HepG2 (cell line): ENCODE data around the gene KDM7A. TPM values are rescaled to one million over a fixed set of nuclear protein-coding genes. Genes with fewer than 3 reads are reported as not detected.

ENCODE experiments used
- AGO1 ChIP-seq: fragments of 200-400 bp; formaldehyde crosslinking; IDR thresholded peaks from 2 replicates; pipeline ENCODE4 v1.6.1; 2017; ENCODE audit warnings: mild to moderate bottlenecking, low read depth, low read length, moderate library complexity; ENCODE audit not compliant: poor library complexity, severe bottlenecking
- ATF1 ChIP-seq: IDR thresholded peaks from 2 replicates; pipeline ENCODE4 v1.6.1; 2016; ENCODE audit warnings: mild to moderate bottlenecking, control low read depth
- BCL6 ChIP-seq: IDR thresholded peaks from 2 replicates; pipeline ENCODE4 v1.6.1; 2016; ENCODE audit warnings: missing genetic modification reagents, missing compliant biosample characterization
- DMAP1 ChIP-seq: IDR thresholded peaks from 2 replicates; pipeline ENCODE4 v1.6.1; 2016
- ISL2 ChIP-seq: sonication (generic); formaldehyde crosslinking; IDR thresholded peaks from 2 replicates; pipeline ENCODE4 v1.5.0; 2020; ENCODE audit warnings: missing genetic modification reagents
- PHF20 ChIP-seq: sonication (generic); formaldehyde crosslinking; IDR thresholded peaks from 2 replicates; pipeline ENCODE4 v1.5.0; 2020; ENCODE audit warnings: mild to moderate bottlenecking, missing genetic modification reagents
- RARG ChIP-seq: sonication (generic); formaldehyde crosslinking; IDR thresholded peaks from 2 replicates; pipeline ENCODE4 v1.4.0; 2020; ENCODE audit warnings: low read depth, mild to moderate bottlenecking, missing genetic modification reagents
- TBP ChIP-seq: sonication (generic); formaldehyde crosslinking; IDR thresholded peaks from 2 replicates; pipeline ENCODE4 v1.5.0; 2020; ENCODE audit warnings: missing genetic modification reagents
- U2AF1 ChIP-seq: fragments of 200-400 bp; formaldehyde crosslinking; optimal IDR thresholded peaks from 2 replicates; pipeline ENCODE3; 2017; ENCODE audit warnings: mild to moderate bottlenecking, low read depth, low read length
- ZFAT ChIP-seq: sonication (generic); formaldehyde crosslinking; conservative IDR thresholded peaks from 2 replicates; pipeline ENCODE4 v1.8.1; 2023; ENCODE audit warnings: missing genetic modification reagents, inconsistent platforms
- ZNF781 ChIP-seq: sonication (generic); formaldehyde crosslinking; IDR thresholded peaks from 2 replicates; pipeline ENCODE4 v1.5.1; 2020; ENCODE audit warnings: borderline replicate concordance, mild to moderate bottlenecking, missing genetic modification reagents; ENCODE audit errors: not compliant biosample characterization
- polyA plus RNA-seq, 8 experiments: library from polyadenylated mRNA; depleted of rRNA in 3 of 8; stranded (reverse) in 7 of 8; unstranded in 1 of 8; fragments of >200 nt; fragmentation: Illumina TruSeq in 4 of 8; extraction: Trizol in 4 of 8; gene quantifications; 2 replicates each; pipeline versions ENCODE4 v1.2.1 to v1.2.3, GENCODE V29; 2011 to 2016; ENCODE audit warnings: low read depth in 4 of 8, missing spikeins in 1 of 8, mixed read lengths in 1 of 8; ENCODE audit not compliant: insufficient read depth in 1 of 8
- total RNA-seq, 5 experiments: library from RNA; depleted of rRNA; stranded (reverse); fragments of >200 nt; fragmentation: Illumina TruSeq; extraction: Trizol; gene quantifications; 2 replicates each; pipeline ENCODE4 v1.2.3, GENCODE V29; 2016; ENCODE audit warnings: low read depth in 1 of 5
- TF ChIP-seq, protein P1 (sequence below): sonication (generic); formaldehyde crosslinking; IDR thresholded peaks from 2 replicates; pipeline ENCODE4 v1.9.0; 2021; ENCODE audit warnings: missing genetic modification reagents, mild to moderate bottlenecking, borderline replicate concordance
- TF ChIP-seq, protein P2 (sequence below): sonication (generic); formaldehyde crosslinking; IDR thresholded peaks from 2 replicates; pipeline ENCODE4 v1.9.0; 2021; ENCODE audit warnings: missing genetic modification reagents, mild to moderate bottlenecking, borderline replicate concordance
- TF ChIP-seq, protein P3 (sequence below), 2 experiments: fragments of 450-650 bp in 1 of 2; sonication (generic) in 1 of 2; formaldehyde crosslinking in 1 of 2; IDR thresholded peaks; 2 replicates each; pipeline versions ENCODE4 v1.6.1 to v1.8.0; 2016 to 2022; ENCODE audit warnings: antibody characterized with exemption in 1 of 2, mild to moderate bottlenecking in 1 of 2, missing genetic modification reagents in 1 of 2
- TF ChIP-seq, protein P4 (sequence below): IDR thresholded peaks from 2 replicates; pipeline ENCODE4 v1.6.1; 2016; ENCODE audit warnings: mild to moderate bottlenecking, missing biosample characterization, missing genetic modification reagents

KDM7A gene
- total and polyA plus RNA-seq, 2 of the 13 experiments (the other 11 are each of a cell fraction or from before 2014, with no cell fraction given): 10.8 to 16.8 TPM

DNA sequence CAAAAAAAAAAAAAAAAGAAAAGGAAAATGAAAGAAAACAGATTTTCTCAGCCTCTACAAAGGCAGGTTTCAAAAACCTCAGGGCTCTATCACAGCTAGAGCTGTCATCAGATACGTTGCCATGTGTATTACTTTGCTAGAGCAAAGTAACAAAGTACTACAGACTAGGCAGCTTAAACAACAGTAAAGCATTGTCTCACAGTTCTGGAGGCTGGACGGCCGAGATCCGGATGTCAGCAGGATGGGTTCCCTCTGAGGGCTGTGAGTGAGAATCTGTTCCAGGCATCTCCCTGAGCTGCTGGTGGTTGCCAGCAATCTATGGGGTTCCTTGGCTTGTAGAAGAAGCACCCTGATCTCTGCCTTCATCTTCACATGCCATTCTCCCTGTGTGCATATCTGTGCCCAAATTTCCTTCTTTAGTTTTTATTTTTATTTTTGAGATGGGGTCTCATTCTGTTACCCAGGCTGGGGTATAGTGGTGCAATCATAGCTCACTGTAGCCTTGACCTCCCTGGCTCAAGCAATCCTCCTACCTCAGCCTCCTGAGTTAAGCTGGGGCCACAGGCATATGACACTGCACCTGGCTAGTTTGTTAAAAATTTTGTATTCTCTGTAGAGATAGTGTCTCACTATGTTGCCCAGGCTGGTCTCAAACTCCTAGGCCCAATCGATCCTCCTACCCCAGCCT is 48.9 kb upstream of the KDM7A start (continued):
- TF ChIP-seq U2AF1 (no peak), AGO1 (no peak), TBP (CRISPR knock-in tag) (no peak), ZNF781 (CRISPR knock-in tag) (no peak), ATF1 (no peak), PHF20 (CRISPR knock-in tag) (no peak), BCL6 (CRISPR knock-in tag) (no peak; the same call in 1 of the 2 replicates), DMAP1 (no peak), ZFAT (no peak), RARG (no peak), ISL2 (CRISPR knock-in tag) (0 out of 2 replicates have a peak, but pooled peaks have one; percentile 30)
- TF ChIP-seq, protein P1, sequence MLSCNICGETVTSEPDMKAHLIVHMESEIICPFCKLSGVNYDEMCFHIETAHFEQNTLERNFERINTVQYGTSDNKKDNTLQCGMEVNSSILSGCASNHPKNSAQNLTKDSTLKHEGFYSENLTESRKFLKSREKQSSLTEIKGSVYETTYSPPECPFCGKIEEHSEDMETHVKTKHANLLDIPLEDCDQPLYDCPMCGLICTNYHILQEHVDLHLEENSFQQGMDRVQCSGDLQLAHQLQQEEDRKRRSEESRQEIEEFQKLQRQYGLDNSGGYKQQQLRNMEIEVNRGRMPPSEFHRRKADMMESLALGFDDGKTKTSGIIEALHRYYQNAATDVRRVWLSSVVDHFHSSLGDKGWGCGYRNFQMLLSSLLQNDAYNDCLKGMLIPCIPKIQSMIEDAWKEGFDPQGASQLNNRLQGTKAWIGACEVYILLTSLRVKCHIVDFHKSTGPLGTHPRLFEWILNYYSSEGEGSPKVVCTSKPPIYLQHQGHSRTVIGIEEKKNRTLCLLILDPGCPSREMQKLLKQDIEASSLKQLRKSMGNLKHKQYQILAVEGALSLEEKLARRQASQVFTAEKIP (CRISPR knock-in tag): no peak
- TF ChIP-seq, protein P2, sequence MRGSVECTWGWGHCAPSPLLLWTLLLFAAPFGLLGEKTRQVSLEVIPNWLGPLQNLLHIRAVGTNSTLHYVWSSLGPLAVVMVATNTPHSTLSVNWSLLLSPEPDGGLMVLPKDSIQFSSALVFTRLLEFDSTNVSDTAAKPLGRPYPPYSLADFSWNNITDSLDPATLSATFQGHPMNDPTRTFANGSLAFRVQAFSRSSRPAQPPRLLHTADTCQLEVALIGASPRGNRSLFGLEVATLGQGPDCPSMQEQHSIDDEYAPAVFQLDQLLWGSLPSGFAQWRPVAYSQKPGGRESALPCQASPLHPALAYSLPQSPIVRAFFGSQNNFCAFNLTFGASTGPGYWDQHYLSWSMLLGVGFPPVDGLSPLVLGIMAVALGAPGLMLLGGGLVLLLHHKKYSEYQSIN: no peak
- TF ChIP-seq, protein P3, sequence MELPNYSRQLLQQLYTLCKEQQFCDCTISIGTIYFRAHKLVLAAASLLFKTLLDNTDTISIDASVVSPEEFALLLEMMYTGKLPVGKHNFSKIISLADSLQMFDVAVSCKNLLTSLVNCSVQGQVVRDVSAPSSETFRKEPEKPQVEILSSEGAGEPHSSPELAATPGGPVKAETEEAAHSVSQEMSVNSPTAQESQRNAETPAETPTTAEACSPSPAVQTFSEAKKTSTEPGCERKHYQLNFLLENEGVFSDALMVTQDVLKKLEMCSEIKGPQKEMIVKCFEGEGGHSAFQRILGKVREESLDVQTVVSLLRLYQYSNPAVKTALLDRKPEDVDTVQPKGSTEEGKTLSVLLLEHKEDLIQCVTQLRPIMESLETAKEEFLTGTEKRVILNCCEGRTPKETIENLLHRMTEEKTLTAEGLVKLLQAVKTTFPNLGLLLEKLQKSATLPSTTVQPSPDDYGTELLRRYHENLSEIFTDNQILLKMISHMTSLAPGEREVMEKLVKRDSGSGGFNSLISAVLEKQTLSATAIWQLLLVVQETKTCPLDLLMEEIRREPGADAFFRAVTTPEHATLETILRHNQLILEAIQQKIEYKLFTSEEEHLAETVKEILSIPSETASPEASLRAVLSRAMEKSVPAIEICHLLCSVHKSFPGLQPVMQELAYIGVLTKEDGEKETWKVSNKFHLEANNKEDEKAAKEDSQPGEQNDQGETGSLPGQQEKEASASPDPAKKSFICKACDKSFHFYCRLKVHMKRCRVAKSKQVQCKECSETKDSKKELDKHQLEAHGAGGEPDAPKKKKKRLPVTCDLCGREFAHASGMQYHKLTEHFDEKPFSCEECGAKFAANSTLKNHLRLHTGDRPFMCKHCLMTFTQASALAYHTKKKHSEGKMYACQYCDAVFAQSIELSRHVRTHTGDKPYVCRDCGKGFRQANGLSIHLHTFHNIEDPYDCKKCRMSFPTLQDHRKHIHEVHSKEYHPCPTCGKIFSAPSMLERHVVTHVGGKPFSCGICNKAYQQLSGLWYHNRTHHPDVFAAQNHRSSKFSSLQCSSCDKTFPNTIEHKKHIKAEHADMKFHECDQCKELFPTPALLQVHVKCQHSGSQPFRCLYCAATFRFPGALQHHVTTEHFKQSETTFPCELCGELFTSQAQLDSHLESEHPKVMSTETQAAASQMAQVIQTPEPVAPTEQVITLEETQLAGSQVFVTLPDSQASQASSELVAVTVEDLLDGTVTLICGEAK (IDR thresholded peaks at IDR 0.05): no peak
- TF ChIP-seq, protein P3 (CRISPR knock-in tag; IDR thresholded peaks at IDR 0.05): no peak
- TF ChIP-seq, protein P4, sequence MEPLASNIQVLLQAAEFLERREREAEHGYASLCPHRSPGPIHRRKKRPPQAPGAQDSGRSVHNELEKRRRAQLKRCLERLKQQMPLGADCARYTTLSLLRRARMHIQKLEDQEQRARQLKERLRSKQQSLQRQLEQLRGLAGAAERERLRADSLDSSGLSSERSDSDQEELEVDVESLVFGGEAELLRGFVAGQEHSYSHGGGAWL (CRISPR knock-in tag): no peak
